WTC11 (cell line): ENCODE results near the gene LGALS4. TPM values are rescaled to one million over a fixed set of nuclear protein-coding genes. Genes with fewer than 3 reads are reported as not detected.

Source experiments
- ARID4B ChIP-seq: sonication (generic); formaldehyde crosslinking; IDR thresholded peaks from 2 replicates; pipeline ENCODE4 v1.8.0; 2023; ENCODE audit warnings: missing genetic modification reagents, mild to moderate bottlenecking, borderline replicate concordance
- ATF1 ChIP-seq: sonication (generic); formaldehyde crosslinking; IDR thresholded peaks from 2 replicates; pipeline ENCODE4 v1.8.1; 2023; ENCODE audit warnings: mild to moderate bottlenecking, moderate library complexity, missing genetic modification reagents
- ATF6 ChIP-seq: sonication (generic); formaldehyde crosslinking; IDR thresholded peaks from 2 replicates; pipeline ENCODE4 v1.8.1; 2023; ENCODE audit warnings: mild to moderate bottlenecking, missing genetic modification reagents
- CREB1 ChIP-seq: sonication (generic); formaldehyde crosslinking; IDR thresholded peaks from 2 replicates; pipeline ENCODE4 v1.8.0; 2023; ENCODE audit warnings: mild to moderate bottlenecking, missing genetic modification reagents
- CREM ChIP-seq: sonication (generic); formaldehyde crosslinking; IDR thresholded peaks from 2 replicates; pipeline ENCODE4 v1.8.1; 2022; ENCODE audit warnings: mild to moderate bottlenecking, missing genetic modification reagents, moderate library complexity
- CTCF ChIP-seq: fragments of 200-600 bp; IDR thresholded peaks from 2 replicates; pipeline ENCODE4 v1.8.0; 2022; ENCODE audit warnings: antibody characterized with exemption
- ESRRA ChIP-seq: sonication (generic); formaldehyde crosslinking; IDR thresholded peaks from 2 replicates; pipeline ENCODE4 v1.8.1; 2022; ENCODE audit warnings: mild to moderate bottlenecking, missing genetic modification reagents, borderline replicate concordance
- FOXK1 ChIP-seq: sonication (generic); formaldehyde crosslinking; IDR thresholded peaks from 2 replicates; pipeline ENCODE4 v1.8.0; 2022; ENCODE audit warnings: mild to moderate bottlenecking, moderate library complexity, missing genetic modification reagents
- FOXP1 ChIP-seq: sonication (generic); formaldehyde crosslinking; IDR thresholded peaks from 2 replicates; pipeline ENCODE4 v1.8.0; 2022; ENCODE audit warnings: missing genetic modification reagents, mild to moderate bottlenecking, moderate library complexity, borderline replicate concordance
- FOXP4 ChIP-seq: sonication (generic); formaldehyde crosslinking; IDR thresholded peaks from 2 replicates; pipeline ENCODE4 v1.8.0; 2022; ENCODE audit warnings: mild to moderate bottlenecking, missing genetic modification reagents
- GRHL2 ChIP-seq: fragments of 250-450 bp; sonication (Bioruptor Pico); IDR thresholded peaks from 2 replicates; pipeline ENCODE4 v1.8.0; 2022; ENCODE audit warnings: mild to moderate bottlenecking, moderate library complexity; ENCODE audit not compliant: insufficient replicate concordance, severe bottlenecking
- HMGXB4 ChIP-seq: sonication (generic); formaldehyde crosslinking; IDR thresholded peaks from 2 replicates; pipeline ENCODE4 v1.8.1; 2023; ENCODE audit warnings: mild to moderate bottlenecking, moderate library complexity, missing genetic modification reagents
- IRF1 ChIP-seq: sonication (generic); formaldehyde crosslinking; IDR thresholded peaks from 2 replicates; pipeline ENCODE4 v1.8.0; 2023; ENCODE audit warnings: missing genetic modification reagents
- MAX ChIP-seq: sonication (generic); formaldehyde crosslinking; IDR thresholded peaks from 2 replicates; pipeline ENCODE4 v1.8.0; 2022; ENCODE audit warnings: mild to moderate bottlenecking, missing genetic modification reagents
- MYBL2 ChIP-seq: sonication (generic); formaldehyde crosslinking; IDR thresholded peaks from 2 replicates; pipeline ENCODE4 v1.8.1; 2023; ENCODE audit warnings: mild to moderate bottlenecking, moderate library complexity, missing genetic modification reagents
- NFYB ChIP-seq: sonication (generic); formaldehyde crosslinking; conservative IDR thresholded peaks from 2 replicates; pipeline ENCODE4 v1.8.0; 2022; ENCODE audit warnings: low read depth, missing genetic modification reagents
- TP53 ChIP-seq: sonication (generic); formaldehyde crosslinking; IDR thresholded peaks from 2 replicates; pipeline ENCODE4 v1.8.1; 2023; ENCODE audit warnings: mild to moderate bottlenecking, missing genetic modification reagents
- ZNF121 ChIP-seq: sonication (generic); formaldehyde crosslinking; IDR thresholded peaks from 2 replicates; pipeline ENCODE4 v1.8.0; 2023; ENCODE audit warnings: missing genetic modification reagents
- ZNF317 ChIP-seq: sonication (generic); formaldehyde crosslinking; IDR thresholded peaks from 2 replicates; pipeline ENCODE4 v1.8.1; 2023; ENCODE audit warnings: low read depth, mild to moderate bottlenecking, moderate library complexity, missing genetic modification reagents, borderline replicate concordance
- ZNF532 ChIP-seq: fragments of 250-450 bp; sonication (Bioruptor Pico); IDR thresholded peaks from 2 replicates; pipeline ENCODE4 v1.9.0; 2021; ENCODE audit warnings: mild to moderate bottlenecking, borderline replicate concordance
- total RNA-seq: library from RNA; stranded (reverse); gene quantifications from 3 replicates; pipeline ENCODE4 v1.2.3, GENCODE V29; 2021

Gene LGALS4
- total RNA-seq, 1 experiment from 2014 or later = 1.5 TPM

- TF ChIP-seq NFYB (no peak), TP53 (CRISPR knock-in tag) (0 out of 2 replicates have a peak, but pooled peaks have one; percentile 27), GRHL2 (no peak), ESRRA (0 out of 2 replicates have a peak, but pooled peaks have one; percentile 56), MAX (peak; percentile 94), ZNF532 (CRISPR knock-in tag) (no peak), ATF1 (CRISPR knock-in tag) (peak; percentile 74; the same call in 1 of the 2 replicates), MYBL2 (CRISPR knock-in tag) (no peak), ZNF317 (CRISPR knock-in tag) (0 out of 2 replicates have a peak, but pooled peaks have one; percentile 14), FOXK1 (CRISPR knock-in tag) (peak; percentile 70; the same call in 1 of the 2 replicates), IRF1 (CRISPR knock-in tag) (0 out of 2 replicates have a peak, but pooled peaks have one; percentile 68), CREM (CRISPR knock-in tag) (peak; percentile 64), CTCF (peak; percentile 86), FOXP4 (CRISPR knock-in tag) (peak; percentile 93), HMGXB4 (CRISPR knock-in tag) (peak; percentile 87), ATF6 (no peak), ZNF121 (CRISPR knock-in tag) (peak; percentile 42; the same call in 1 of the 2 replicates), CREB1 (CRISPR knock-in tag) (peak; percentile 63; the same call in 1 of the 2 replicates), FOXP1 (peak; percentile 48; the same call in 1 of the 2 replicates), ARID4B (CRISPR knock-in tag) (peak; percentile 84; the same call in 1 of the 2 replicates)
Measured at GRCh38 chr19:38769635-38770211, 43.0 kb downstream of the LGALS4 start (continued).
